ENCODE measurements around the gene TESPA1. TPM values are rescaled to one million over a fixed set of nuclear protein-coding genes. Genes with fewer than 3 reads are reported as not detected.

Gene TESPA1
- total and polyA plus RNA-seq, 12 donors = 0.14 to 1.4 (median 0.59) TPM

DNA sequence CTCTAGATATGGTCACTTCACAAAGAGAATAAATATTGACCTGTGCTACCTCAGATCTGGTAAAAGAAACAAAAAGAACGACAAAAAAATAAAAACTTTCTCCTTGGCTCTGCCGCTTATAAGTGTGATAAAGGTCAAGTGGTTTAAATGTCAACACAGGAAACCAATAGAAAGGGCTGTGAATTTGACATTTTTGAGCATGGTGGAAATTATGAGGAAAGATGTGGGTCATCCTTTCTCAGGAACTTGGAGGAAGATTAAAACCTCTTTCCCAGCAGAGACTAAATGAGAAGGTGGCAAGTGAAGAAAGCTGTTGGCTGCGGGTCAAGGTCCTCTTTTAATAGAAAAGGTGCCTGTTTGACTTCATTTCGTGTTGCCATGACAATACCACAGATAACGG is 28.2 kb downstream of the TESPA1 start:
- no peak overlapping the region for H3K4me3 ChIP-seq
- peaks cover 0 to 2% (median 0%) of the 10 kb centered on the region in 11 donors for H3K9me3 ChIP-seq
- H3K36me3 ChIP-seq = no peaks in the 10 kb centered on the region
- 75 to 77% methylated on average over 5 of the region's 5 CpGs for WGBS, 2 donors
- peaks cover 0 to 31% (median 0%) of the 10 kb centered on the region in 9 donors for H3K4me1 ChIP-seq
- no peak for TF ChIP-seq CTCF (IDR thresholded peaks at IDR 0.05)
- H3K27ac ChIP-seq = peak overlapping the region in 1 of 10 donors; percentile 10
- peaks cover 0 to 41% (median 9%) of the 10 kb centered on the region in 7 donors for H3K27me3 ChIP-seq
- no peak for DNase-seq
- ATAC-seq = no peak
- intact Hi-C loops (cut with DNase I) = loop anchor here in 9 of 10 donors (2.0 to 10.0 kb wide), 10 partner anchors 102 to 372 kb away; partner anchors contain the start of genes MUCL1 (in 5 of the 9) and PPP1R1A (in 1 of the 9)

GRCh38 chr12:54954801-54955200 is 29.8 kb downstream of the TESPA1 start:
- H3K4me1 ChIP-seq = peaks cover 0 to 31% (median 0%) of the 10 kb centered on the region in 9 donors

DNA sequence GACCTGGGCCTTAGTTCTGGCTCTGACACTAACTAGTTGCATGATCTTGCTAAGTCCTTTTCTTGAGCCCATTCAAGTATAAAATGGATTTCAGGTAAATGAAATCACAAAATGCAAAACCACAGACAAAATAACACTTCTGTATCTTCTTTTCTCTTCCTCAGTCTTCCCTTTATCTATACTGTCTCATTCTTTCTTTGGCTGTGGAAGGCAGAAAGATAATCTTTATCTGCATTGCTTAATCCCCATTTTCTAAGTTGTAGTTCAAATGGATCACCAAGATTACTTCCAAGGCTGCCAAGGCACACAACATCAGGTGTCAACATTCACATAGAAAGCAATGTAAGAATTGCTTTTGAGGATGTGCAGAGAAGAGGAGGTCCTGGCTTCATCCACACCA is 30.3 kb downstream of the TESPA1 start:
- no peak for TF ChIP-seq CTCF (IDR thresholded peaks at IDR 0.05)
- Histone ChIP-seq H3K4me3 (no peak overlapping the region), H3K27me3 (peaks cover 0 to 28% (median 5%) of the 10 kb centered on the region in 7 donors), H3K36me3 (no peaks in the 10 kb centered on the region), H3K4me1 (peaks cover 0 to 31% (median 0%) of the 10 kb centered on the region in 9 donors), H3K9me3 (peaks cover 0 to 8% (median 0%) of the 10 kb centered on the region in 11 donors), H3K27ac (no peak overlapping the region)
- DNase-seq (no peak), ATAC-seq (no peak)
- intact Hi-C loops (cut with DNase I) = loop anchor here in 7 of 10 donors (10.0 kb wide), 4 partner anchors 99 to 369 kb away; partner anchors contain the start of genes MUCL1 (in 1 of the 7) and PPP1R1A (in 1 of the 7)

More at GRCh38 chr12:54954801-54955200, 29.8 kb downstream of the TESPA1 start:
- Histone ChIP-seq H3K4me3 (no peak overlapping the region), H3K27ac (no peak overlapping the region), H3K9me3 (peaks cover 0 to 8% (median 0%) of the 10 kb centered on the region in 11 donors), H3K36me3 (no peaks in the 10 kb centered on the region), H3K27me3 (peaks cover 0 to 34% (median 8%) of the 10 kb centered on the region in 7 donors)
- 69 to 88% methylated on average over 3 of the region's 3 CpGs for WGBS, 2 donors
- intact Hi-C loops (cut with DNase I) = loop anchor here in 9 of 10 donors (5.0 to 10.0 kb wide), 9 partner anchors 100 to 370 kb away; partner anchors contain the start of genes MUCL1 (in 3 of the 9) and PPP1R1A (in 1 of the 9)
- DNase-seq (no peak), ATAC-seq (no peak)
- TF ChIP-seq CTCF (IDR thresholded peaks at IDR 0.05) = no peak

DNA sequence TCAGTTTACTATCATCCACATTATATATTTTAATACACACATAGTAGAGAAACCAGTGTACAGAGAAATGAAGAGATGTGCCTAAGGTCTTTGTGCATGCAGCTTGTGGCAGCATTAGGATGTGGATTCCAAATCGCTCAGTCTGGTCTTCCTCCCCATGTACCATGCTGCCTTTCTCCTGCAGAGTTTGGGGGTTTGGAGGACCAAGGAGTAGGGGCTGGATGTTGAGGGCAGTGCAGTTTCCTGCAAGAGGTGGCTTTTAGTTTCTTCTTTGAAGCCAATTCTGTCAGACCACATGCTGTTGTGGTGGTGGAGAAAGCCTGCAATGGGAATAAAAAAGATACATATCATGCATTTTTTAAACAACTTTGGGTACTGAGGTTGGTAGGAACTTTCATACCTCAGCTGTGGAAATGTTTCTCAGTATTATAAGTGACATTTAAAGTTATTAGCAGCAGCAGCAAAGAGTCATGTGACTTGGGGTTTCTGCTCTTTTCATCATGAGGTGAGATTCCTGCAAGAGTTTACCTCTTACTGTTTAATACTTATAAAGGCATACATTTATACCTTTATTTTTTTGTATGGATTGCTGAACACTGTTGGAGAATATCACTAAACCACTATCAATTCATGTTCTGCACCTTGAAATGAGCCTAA is 34.4 kb downstream of the TESPA1 start:
- Histone ChIP-seq H3K4me3 (no peak overlapping the region), H3K36me3 (no peaks in the 10 kb centered on the region), H3K4me1 (peaks cover 0 to 6% (median 0%) of the 10 kb centered on the region in 9 donors), H3K9me3 (peaks cover 0 to 8% (median 0%) of the 10 kb centered on the region in 11 donors), H3K27me3 (no peaks in the 10 kb centered on the region), H3K27ac (no peak overlapping the region)
- ATAC-seq = no peak
- intact Hi-C loops (cut with DNase I) = loop anchor here in 7 of 10 donors (10.0 kb wide), 4 partner anchors 95 to 365 kb away; partner anchors contain the start of genes MUCL1 (in 1 of the 7) and PPP1R1A (in 1 of the 7)
- no peak for TF ChIP-seq CTCF (IDR thresholded peaks at IDR 0.05)
- DNase-seq = no peak
- 90 to 93% methylated on average over 1 of the region's 1 CpG for WGBS, 2 donors

All from heart right ventricle (tissue), 16 donors.